ENCODE measurements around the gene GMEB1. TPM values are rescaled to one million over a fixed set of nuclear protein-coding genes. Genes with fewer than 3 reads are reported as not detected.

Gene GMEB1
- total and polyA plus RNA-seq, 2 experiments from 2014 or later: 13.3 to 20.2 TPM

DNA sequence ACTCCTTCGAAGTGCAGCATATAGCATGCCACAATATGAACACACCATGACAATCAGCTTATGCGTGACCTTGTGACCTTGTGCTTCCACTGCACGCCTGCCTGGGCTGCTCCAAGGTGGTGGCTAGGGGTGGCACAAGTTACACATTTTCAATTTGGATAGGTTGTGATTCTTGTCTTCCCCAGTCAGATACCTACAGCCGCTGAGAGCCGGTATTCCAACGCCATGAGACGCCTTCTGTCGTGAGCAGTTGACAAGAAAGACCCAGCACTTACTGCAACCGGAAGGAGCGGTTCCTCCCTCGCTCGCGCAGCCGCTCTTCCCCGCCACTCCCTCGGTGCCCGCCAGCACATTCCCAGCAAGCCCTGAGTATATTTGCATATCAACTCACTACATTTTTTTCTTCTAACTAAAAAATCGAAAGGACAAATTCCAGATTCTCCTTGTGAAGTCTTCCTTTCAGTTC, 20.5 kb upstream of the GMEB1 start (continued):
- TF ChIP-seq, protein P1, sequence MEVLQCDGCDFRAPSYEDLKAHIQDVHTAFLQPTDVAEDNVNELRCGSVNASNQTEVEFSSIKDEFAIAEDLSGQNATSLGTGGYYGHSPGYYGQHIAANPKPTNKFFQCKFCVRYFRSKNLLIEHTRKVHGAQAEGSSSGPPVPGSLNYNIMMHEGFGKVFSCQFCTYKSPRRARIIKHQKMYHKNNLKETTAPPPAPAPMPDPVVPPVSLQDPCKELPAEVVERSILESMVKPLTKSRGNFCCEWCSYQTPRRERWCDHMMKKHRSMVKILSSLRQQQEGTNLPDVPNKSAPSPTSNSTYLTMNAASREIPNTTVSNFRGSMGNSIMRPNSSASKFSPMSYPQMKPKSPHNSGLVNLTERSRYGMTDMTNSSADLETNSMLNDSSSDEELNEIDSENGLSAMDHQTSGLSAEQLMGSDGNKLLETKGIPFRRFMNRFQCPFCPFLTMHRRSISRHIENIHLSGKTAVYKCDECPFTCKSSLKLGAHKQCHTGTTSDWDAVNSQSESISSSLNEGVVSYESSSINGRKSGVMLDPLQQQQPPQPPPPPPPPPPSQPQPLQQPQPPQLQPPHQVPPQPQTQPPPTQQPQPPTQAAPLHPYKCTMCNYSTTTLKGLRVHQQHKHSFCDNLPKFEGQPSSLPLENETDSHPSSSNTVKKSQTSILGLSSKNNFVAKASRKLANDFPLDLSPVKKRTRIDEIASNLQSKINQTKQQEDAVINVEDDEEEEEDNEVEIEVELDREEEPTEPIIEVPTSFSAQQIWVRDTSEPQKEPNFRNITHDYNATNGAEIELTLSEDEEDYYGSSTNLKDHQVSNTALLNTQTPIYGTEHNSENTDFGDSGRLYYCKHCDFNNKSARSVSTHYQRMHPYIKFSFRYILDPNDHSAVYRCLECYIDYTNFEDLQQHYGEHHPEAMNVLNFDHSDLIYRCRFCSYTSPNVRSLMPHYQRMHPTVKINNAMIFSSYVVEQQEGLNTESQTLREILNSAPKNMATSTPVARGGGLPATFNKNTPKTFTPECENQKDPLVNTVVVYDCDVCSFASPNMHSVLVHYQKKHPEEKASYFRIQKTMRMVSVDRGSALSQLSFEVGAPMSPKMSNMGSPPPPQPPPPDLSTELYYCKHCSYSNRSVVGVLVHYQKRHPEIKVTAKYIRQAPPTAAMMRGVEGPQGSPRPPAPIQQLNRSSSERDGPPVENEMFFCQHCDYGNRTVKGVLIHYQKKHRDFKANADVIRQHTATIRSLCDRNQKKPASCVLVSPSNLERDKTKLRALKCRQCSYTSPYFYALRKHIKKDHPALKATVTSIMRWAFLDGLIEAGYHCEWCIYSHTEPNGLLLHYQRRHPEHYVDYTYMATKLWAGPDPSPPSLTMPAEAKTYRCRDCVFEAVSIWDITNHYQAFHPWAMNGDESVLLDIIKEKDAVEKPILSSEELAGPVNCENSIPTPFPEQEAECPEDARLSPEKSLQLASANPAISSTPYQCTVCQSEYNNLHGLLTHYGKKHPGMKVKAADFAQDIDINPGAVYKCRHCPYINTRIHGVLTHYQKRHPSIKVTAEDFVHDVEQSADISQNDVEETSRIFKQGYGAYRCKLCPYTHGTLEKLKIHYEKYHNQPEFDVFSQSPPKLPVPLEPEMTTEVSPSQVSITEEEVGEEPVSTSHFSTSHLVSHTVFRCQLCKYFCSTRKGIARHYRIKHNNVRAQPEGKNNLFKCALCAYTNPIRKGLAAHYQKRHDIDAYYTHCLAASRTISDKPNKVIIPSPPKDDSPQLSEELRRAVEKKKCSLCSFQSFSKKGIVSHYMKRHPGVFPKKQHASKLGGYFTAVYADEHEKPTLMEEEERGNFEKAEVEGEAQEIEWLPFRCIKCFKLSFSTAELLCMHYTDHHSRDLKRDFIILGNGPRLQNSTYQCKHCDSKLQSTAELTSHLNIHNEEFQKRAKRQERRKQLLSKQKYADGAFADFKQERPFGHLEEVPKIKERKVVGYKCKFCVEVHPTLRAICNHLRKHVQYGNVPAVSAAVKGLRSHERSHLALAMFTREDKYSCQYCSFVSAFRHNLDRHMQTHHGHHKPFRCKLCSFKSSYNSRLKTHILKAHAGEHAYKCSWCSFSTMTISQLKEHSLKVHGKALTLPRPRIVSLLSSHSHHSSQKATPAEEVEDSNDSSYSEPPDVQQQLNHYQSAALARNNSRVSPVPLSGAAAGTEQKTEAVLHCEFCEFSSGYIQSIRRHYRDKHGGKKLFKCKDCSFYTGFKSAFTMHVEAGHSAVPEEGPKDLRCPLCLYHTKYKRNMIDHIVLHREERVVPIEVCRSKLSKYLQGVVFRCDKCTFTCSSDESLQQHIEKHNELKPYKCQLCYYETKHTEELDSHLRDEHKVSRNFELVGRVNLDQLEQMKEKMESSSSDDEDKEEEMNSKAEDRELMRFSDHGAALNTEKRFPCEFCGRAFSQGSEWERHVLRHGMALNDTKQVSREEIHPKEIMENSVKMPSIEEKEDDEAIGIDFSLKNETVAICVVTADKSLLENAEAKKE (CRISPR knock-in tag; IDR thresholded peaks at IDR 0.05): no peak
- TF ChIP-seq CREB1 (CRISPR knock-in tag; IDR thresholded peaks at IDR 0.05; ENCODE audit: low read depth) (no peak), POLR2AphosphoS5 (IDR thresholded peaks at IDR 0.05; ENCODE audit: low read depth) (no peak), STAT1 (IDR thresholded peaks at IDR 0.05; ENCODE audit: unreplicated experiment) (no peak), EZH2 (IDR thresholded peaks at IDR 0.05; ENCODE audit: low read depth, unreplicated experiment) (no peak), JUNB (IDR thresholded peaks at IDR 0.05; ENCODE audit: unreplicated experiment) (no peak), NANOG (IDR thresholded peaks at IDR 0.05; ENCODE audit: borderline replicate concordance) (no peak), ZNF331 (CRISPR knock-in tag; IDR thresholded peaks at IDR 0.05; ENCODE audit: low read depth) (no peak)
- TF ChIP-seq, protein P2, sequence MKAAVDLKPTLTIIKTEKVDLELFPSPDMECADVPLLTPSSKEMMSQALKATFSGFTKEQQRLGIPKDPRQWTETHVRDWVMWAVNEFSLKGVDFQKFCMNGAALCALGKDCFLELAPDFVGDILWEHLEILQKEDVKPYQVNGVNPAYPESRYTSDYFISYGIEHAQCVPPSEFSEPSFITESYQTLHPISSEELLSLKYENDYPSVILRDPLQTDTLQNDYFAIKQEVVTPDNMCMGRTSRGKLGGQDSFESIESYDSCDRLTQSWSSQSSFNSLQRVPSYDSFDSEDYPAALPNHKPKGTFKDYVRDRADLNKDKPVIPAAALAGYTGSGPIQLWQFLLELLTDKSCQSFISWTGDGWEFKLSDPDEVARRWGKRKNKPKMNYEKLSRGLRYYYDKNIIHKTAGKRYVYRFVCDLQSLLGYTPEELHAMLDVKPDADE (IDR thresholded peaks at IDR 0.05): no peak
- TF ChIP-seq, protein P3, sequence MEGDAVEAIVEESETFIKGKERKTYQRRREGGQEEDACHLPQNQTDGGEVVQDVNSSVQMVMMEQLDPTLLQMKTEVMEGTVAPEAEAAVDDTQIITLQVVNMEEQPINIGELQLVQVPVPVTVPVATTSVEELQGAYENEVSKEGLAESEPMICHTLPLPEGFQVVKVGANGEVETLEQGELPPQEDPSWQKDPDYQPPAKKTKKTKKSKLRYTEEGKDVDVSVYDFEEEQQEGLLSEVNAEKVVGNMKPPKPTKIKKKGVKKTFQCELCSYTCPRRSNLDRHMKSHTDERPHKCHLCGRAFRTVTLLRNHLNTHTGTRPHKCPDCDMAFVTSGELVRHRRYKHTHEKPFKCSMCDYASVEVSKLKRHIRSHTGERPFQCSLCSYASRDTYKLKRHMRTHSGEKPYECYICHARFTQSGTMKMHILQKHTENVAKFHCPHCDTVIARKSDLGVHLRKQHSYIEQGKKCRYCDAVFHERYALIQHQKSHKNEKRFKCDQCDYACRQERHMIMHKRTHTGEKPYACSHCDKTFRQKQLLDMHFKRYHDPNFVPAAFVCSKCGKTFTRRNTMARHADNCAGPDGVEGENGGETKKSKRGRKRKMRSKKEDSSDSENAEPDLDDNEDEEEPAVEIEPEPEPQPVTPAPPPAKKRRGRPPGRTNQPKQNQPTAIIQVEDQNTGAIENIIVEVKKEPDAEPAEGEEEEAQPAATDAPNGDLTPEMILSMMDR (conservative IDR thresholded peaks at IDR 0.05; ENCODE audit: low read depth in 2 of 2): no peak

Data from GM23338 (cell line).